HL-60 (cell line): Measurements from ENCODE around the gene ZNF423.

Experiments
- DNase-seq, 2 experiments: peaks; one replicate each; pipeline ENCODE4 v3.0.0-alpha.2; 2010 to 2020; ENCODE audit warnings: low read depth in 1 of 2, low spot score in 1 of 2
- H3K27ac ChIP-seq: fragments of 250-450 bp; sonication (Bioruptor Pico); replicated peaks from 2 replicates; pipeline ENCODE4 v1.5.1; 2020; ENCODE audit warnings: mild to moderate bottlenecking, moderate library complexity
- H3K27me3 ChIP-seq: fragments of 250-450 bp; sonication (Bioruptor Pico); 2 replicates; pipeline ENCODE4 v1.5.1; 2021; ENCODE audit warnings: mild to moderate bottlenecking, moderate library complexity; ENCODE audit not compliant: insufficient read depth, poor library complexity, severe bottlenecking
- H3K4me3 ChIP-seq: replicated peaks from 2 replicates; pipeline ENCODE4 v1.5.1; 2011; ENCODE audit warnings: mild to moderate bottlenecking, control low read depth, low read length; ENCODE audit not compliant: insufficient read depth
- GABPA ChIP-seq: IDR thresholded peaks from 2 replicates; pipeline ENCODE4 v1.6.1; 2012; ENCODE audit warnings: low read depth
- POLR2AphosphoS5 ChIP-seq: IDR thresholded peaks from 2 replicates; pipeline ENCODE4 v1.6.1; 2012; ENCODE audit warnings: low read depth
- SPI1 ChIP-seq: IDR thresholded peaks from 2 replicates; pipeline ENCODE4 v1.6.1; 2012; ENCODE audit warnings: low read depth, mild to moderate bottlenecking, borderline replicate concordance
- TF ChIP-seq, protein P1 (sequence below): IDR thresholded peaks from 2 replicates; pipeline ENCODE4 v1.6.1; 2012; ENCODE audit warnings: low read depth; ENCODE audit not compliant: insufficient replicate concordance
- TF ChIP-seq, protein P2 (sequence below): IDR thresholded peaks from one replicate; pipeline ENCODE4 v1.5.1; 2011; ENCODE audit warnings: low read length, control low read depth, inconsistent platforms; ENCODE audit not compliant: insufficient read depth

Gene ZNF423

DNA sequence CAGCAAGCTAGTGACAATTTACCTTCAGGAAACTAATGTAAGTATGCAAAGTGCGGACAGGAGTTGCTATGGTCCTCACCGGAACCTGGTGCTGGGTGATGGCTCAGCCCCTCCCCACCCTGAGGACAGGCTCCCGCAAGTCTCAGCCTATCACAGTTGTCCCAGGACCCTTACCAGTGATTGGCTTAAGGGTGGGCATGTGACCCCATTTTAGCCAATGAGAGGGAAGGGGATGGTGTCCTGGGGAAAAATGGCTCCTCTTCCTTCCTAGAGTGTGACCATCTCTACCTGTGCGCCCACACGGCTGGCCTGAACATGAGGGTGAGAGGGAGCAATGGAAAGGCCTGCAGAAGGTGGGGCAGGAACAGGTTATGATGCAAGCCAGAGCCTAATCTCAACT, 401.9 kb downstream of the ZNF423 start:
- no peak for DNase-seq
- no peaks in the 10 kb centered on the region for H3K27me3 ChIP-seq
- TF ChIP-seq POLR2AphosphoS5, result no peak
- TF ChIP-seq, protein P1, sequence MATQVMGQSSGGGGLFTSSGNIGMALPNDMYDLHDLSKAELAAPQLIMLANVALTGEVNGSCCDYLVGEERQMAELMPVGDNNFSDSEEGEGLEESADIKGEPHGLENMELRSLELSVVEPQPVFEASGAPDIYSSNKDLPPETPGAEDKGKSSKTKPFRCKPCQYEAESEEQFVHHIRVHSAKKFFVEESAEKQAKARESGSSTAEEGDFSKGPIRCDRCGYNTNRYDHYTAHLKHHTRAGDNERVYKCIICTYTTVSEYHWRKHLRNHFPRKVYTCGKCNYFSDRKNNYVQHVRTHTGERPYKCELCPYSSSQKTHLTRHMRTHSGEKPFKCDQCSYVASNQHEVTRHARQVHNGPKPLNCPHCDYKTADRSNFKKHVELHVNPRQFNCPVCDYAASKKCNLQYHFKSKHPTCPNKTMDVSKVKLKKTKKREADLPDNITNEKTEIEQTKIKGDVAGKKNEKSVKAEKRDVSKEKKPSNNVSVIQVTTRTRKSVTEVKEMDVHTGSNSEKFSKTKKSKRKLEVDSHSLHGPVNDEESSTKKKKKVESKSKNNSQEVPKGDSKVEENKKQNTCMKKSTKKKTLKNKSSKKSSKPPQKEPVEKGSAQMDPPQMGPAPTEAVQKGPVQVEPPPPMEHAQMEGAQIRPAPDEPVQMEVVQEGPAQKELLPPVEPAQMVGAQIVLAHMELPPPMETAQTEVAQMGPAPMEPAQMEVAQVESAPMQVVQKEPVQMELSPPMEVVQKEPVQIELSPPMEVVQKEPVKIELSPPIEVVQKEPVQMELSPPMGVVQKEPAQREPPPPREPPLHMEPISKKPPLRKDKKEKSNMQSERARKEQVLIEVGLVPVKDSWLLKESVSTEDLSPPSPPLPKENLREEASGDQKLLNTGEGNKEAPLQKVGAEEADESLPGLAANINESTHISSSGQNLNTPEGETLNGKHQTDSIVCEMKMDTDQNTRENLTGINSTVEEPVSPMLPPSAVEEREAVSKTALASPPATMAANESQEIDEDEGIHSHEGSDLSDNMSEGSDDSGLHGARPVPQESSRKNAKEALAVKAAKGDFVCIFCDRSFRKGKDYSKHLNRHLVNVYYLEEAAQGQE, result no peak
- no peak for TF ChIP-seq GABPA
- TF ChIP-seq, protein P2, sequence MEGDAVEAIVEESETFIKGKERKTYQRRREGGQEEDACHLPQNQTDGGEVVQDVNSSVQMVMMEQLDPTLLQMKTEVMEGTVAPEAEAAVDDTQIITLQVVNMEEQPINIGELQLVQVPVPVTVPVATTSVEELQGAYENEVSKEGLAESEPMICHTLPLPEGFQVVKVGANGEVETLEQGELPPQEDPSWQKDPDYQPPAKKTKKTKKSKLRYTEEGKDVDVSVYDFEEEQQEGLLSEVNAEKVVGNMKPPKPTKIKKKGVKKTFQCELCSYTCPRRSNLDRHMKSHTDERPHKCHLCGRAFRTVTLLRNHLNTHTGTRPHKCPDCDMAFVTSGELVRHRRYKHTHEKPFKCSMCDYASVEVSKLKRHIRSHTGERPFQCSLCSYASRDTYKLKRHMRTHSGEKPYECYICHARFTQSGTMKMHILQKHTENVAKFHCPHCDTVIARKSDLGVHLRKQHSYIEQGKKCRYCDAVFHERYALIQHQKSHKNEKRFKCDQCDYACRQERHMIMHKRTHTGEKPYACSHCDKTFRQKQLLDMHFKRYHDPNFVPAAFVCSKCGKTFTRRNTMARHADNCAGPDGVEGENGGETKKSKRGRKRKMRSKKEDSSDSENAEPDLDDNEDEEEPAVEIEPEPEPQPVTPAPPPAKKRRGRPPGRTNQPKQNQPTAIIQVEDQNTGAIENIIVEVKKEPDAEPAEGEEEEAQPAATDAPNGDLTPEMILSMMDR, result no peak
- no peak for TF ChIP-seq SPI1
- H3K4me3 ChIP-seq, result no peak overlapping the region
- no peak overlapping the region for H3K27ac ChIP-seq

DNA sequence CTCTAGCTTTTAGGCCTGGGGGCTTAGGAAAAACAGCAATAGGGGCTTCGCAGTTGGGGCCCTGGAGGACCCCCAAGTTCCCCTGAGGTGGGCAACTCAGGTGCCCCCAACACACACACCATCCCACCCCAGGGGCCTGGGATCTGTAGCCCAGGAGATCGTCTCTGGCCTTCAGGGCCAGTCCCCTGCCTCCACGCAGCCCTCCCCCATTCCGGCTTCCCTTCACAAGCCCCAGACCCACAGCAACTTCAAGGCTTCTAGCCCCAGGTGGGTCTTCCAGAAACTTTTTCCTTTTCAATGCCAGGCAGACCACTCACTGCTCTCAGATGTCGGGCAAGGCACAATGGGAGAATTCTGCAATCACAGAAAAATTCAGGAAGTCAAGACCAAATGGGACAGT, 402.9 kb downstream of the ZNF423 start:
- TF ChIP-seq, protein P2, result no peak
- TF ChIP-seq, protein P1, result no peak
- TF ChIP-seq POLR2AphosphoS5, result no peak
- no peak for TF ChIP-seq SPI1
- TF ChIP-seq GABPA, result no peak

DNA sequence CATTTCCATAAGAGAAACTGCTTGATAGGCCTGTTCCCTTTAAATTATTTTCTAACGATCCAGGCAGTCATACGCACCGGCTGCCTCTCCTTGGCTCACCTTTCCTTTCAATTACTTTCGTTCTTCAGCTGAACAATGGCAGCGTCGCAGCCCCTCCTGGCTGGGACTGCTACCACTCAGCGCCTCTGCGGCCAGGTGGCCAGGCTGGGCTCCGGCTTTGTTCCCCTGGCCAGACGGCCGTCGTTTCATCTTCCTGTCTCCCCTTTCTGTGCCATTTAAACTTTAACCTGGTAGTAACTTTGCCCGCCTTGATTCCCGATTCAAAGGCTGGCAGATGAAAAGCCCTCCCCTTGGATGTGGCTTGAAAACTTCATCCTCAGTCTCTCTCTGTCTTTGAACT, 403.3 kb downstream of the ZNF423 start:
- TF ChIP-seq, protein P1, result no peak
- TF ChIP-seq SPI1 (no peak), POLR2AphosphoS5 (no peak), GABPA (no peak)
- TF ChIP-seq, protein P2, result no peak
- no peak for DNase-seq
- Histone ChIP-seq H3K27ac (no peak overlapping the region), H3K27me3 (no peaks in the 10 kb centered on the region), H3K4me3 (no peak overlapping the region)

More for the DNA sequence above, 402.9 kb downstream of the ZNF423 start:
- no peaks in the 10 kb centered on the region for H3K27me3 ChIP-seq
- H3K4me3 ChIP-seq, result no peak overlapping the region
- H3K27ac ChIP-seq, result no peak overlapping the region
- no peak for DNase-seq
